ENCODE data around the gene TF. TPM values are rescaled to one million over a fixed set of nuclear protein-coding genes. Genes with fewer than 3 reads are reported as not detected.

The TF gene
- total and polyA plus RNA-seq, 2 of the 8 experiments (the other 6 are each of a cell fraction or from before 2014, with no cell fraction given), result 0.02 to 0.26 TPM

DNA sequence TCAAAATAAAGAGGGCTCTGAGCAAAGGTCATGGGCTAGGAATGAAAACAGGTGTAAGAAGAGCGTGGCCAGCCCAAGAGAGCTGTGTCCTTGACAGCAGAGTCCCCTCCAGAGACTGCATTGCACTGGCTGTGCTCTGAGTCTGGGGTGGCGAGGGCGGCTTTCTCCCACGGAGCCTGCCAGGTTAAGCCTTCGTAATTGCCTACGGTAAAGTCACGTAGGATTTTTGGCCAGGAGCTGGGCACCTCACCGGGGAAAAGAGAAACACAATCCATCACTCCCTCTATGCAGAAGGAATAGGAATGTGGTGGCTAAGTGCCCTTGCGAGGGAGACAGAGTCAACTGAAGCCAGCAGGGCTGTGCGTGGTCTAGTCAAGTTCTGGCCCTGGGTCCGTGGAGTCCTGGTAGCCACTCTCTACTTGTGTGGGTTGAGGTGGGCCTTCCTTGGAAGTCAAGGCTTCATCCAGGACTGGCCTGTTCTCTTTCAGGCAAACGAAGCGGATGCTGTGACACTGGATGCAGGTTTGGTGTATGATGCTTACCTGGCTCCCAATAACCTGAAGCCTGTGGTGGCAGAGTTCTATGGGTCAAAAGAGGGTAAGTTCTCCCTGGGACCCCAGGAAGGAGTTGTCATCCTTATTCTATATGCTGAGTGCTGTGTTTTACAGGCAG, 7.0 kb downstream of the TF start (continued):
- TF ChIP-seq YY1 (IDR thresholded peaks at IDR 0.05; ENCODE audit: low read depth, low read length) (no peak), RFX5 (IDR thresholded peaks at IDR 0.05; ENCODE audit: borderline replicate concordance, low read depth, low read length) (no peak)
